ENCODE data around the gene BRSK2.
"Not testable (repeated sequence)": the region's sequence is repeated elsewhere in the genome, so short reads cannot be mapped to it uniquely, and the experiment has no call there.

BRSK2 gene

DNA sequence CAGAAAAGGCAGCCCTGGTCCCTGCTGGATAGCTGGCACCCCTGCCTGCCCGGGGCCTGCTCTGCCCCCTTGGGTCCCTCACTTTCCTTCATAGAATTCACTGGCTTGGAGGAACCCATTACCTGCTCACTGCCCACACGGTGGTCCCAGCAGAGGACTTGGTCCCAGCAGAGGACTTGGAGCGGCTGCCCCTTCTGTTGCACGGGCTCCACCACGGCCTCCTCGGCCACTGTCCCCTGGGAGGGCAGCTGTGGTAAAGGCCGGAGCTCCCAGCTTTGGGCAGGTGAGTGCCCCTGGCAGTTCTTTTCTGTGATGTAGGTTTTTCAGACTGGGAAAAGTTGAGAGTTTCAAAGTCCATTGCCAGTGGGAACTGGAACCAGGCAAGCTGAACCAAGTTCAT, 25.9 kb downstream of the BRSK2 start:
- H3K4me3 ChIP-seq (ENCODE audit: low read length): no peak overlapping the region
- H3K27me3 ChIP-seq (ENCODE audit: control insufficient read depth, insufficient read depth, low read length): no peaks in the 10 kb centered on the region
- no peaks in the 10 kb centered on the region for H3K36me3 ChIP-seq (ENCODE audit: control insufficient read depth, insufficient read depth, low read length)
- H3K9ac ChIP-seq (ENCODE audit: low read length): no peak overlapping the region
- H3K27ac ChIP-seq (ENCODE audit: low read depth, low read length): no peak overlapping the region
- no peaks in the 10 kb centered on the region for H3K4me1 ChIP-seq (ENCODE audit: control insufficient read depth, insufficient read depth, low read length)

- not testable (repeated sequence) for H3K4me3 ChIP-seq (ENCODE audit: low read length); H3K27ac ChIP-seq (ENCODE audit: low read depth, low read length); H3K9ac ChIP-seq (ENCODE audit: low read length); H3K27me3 ChIP-seq (ENCODE audit: control insufficient read depth, insufficient read depth, low read length); H3K4me1 ChIP-seq (ENCODE audit: control insufficient read depth, insufficient read depth, low read length); H3K36me3 ChIP-seq (ENCODE audit: control insufficient read depth, insufficient read depth, low read length)
Measured at GRCh38 chr11:1418192-1418795, 28.6 kb downstream of the BRSK2 start.

- Histone ChIP-seq H3K9ac (ENCODE audit: low read length) (no peak overlapping the region), H3K27ac (ENCODE audit: low read depth, low read length) (no peak overlapping the region), H3K4me1 (ENCODE audit: control insufficient read depth, insufficient read depth, low read length) (no peaks in the 10 kb centered on the region), H3K4me3 (ENCODE audit: low read length) (no peak overlapping the region), H3K27me3 (ENCODE audit: control insufficient read depth, insufficient read depth, low read length) (no peaks in the 10 kb centered on the region), H3K36me3 (ENCODE audit: control insufficient read depth, insufficient read depth, low read length) (no peaks in the 10 kb centered on the region)
Measured at GRCh38 chr11:1419811-1420210, 30.1 kb downstream of the BRSK2 start.

- H3K36me3 ChIP-seq (ENCODE audit: control insufficient read depth, insufficient read depth, low read length): no peaks in the 10 kb centered on the region
- H3K27me3 ChIP-seq (ENCODE audit: control insufficient read depth, insufficient read depth, low read length): no peaks in the 10 kb centered on the region
- H3K9ac ChIP-seq (ENCODE audit: low read length): no peak overlapping the region
- no peaks in the 10 kb centered on the region for H3K4me1 ChIP-seq (ENCODE audit: control insufficient read depth, insufficient read depth, low read length)
- no peak overlapping the region for H3K27ac ChIP-seq (ENCODE audit: low read depth, low read length)
- no peak overlapping the region for H3K4me3 ChIP-seq (ENCODE audit: low read length)
Measured at GRCh38 chr11:1421291-1421690, 31.6 kb downstream of the BRSK2 start.

DNA sequence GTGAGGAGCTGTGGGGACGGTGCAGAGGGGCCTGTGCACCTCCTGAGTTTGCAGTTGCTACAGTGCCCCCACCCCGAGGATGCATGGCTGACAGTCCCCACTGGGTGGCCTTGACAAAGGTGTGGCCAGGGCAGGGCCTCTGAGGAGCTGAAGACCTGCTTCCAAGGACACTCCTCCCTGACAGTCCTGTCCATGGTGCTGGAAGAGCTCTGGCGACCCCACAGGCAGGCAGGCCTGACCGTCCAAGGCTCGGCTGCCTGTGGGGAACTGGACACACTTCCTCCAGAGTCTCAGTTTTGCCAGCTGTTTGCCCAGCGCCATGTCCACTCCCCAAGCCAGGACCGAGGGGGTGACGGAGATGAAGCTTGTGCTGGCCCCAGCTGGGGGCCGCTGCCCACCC, 32.7 kb downstream of the BRSK2 start:
- no peaks in the 10 kb centered on the region for H3K27me3 ChIP-seq (ENCODE audit: control insufficient read depth, insufficient read depth, low read length)
- H3K9ac ChIP-seq (ENCODE audit: low read length): no peak overlapping the region
- no peak overlapping the region for H3K27ac ChIP-seq (ENCODE audit: low read depth, low read length)
- H3K4me1 ChIP-seq (ENCODE audit: control insufficient read depth, insufficient read depth, low read length): no peaks in the 10 kb centered on the region
- H3K36me3 ChIP-seq (ENCODE audit: control insufficient read depth, insufficient read depth, low read length): no peaks in the 10 kb centered on the region
- H3K4me3 ChIP-seq (ENCODE audit: low read length): no peak overlapping the region

- no peak overlapping the region for H3K27ac ChIP-seq (ENCODE audit: low read depth, low read length)
- no peaks in the 10 kb centered on the region for H3K27me3 ChIP-seq (ENCODE audit: control insufficient read depth, insufficient read depth, low read length)
- no peaks in the 10 kb centered on the region for H3K4me1 ChIP-seq (ENCODE audit: control insufficient read depth, insufficient read depth, low read length)
- H3K4me3 ChIP-seq (ENCODE audit: low read length): no peak overlapping the region
- no peaks in the 10 kb centered on the region for H3K36me3 ChIP-seq (ENCODE audit: control insufficient read depth, insufficient read depth, low read length)
- no peak overlapping the region for H3K9ac ChIP-seq (ENCODE audit: low read length)
Measured at GRCh38 chr11:1422981-1423380, 33.2 kb downstream of the BRSK2 start.

DNA sequence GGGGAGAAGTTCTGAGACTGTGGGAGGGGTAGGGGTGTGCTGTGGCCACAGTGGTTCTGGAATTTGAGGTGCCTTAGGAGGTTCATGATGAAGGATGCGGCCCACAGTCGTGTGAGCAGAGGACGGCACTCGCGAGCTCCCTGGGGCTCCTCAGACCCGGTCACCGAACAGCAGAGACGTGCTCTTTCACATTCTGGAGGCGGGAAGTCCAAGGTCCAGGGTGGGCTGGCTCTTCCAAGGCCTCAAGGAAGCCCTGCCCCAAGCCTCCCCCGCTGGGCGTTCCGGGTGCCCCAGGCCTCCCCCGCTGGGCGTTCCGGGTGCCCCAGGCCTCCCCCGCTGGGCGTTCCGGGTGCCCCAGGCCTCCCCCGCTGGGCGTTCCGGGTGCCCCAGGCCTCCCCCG, 33.7 kb downstream of the BRSK2 start:
- H3K36me3 ChIP-seq (ENCODE audit: control insufficient read depth, insufficient read depth, low read length); H3K27me3 ChIP-seq (ENCODE audit: control insufficient read depth, insufficient read depth, low read length); H3K4me1 ChIP-seq (ENCODE audit: control insufficient read depth, insufficient read depth, low read length); H3K27ac ChIP-seq (ENCODE audit: low read depth, low read length); H3K9ac ChIP-seq (ENCODE audit: low read length); H3K4me3 ChIP-seq (ENCODE audit: low read length): not testable (repeated sequence)

- no peaks in the 10 kb centered on the region for H3K4me1 ChIP-seq (ENCODE audit: control insufficient read depth, insufficient read depth, low read length)
- no peak overlapping the region for H3K9ac ChIP-seq (ENCODE audit: low read length)
- H3K27me3 ChIP-seq (ENCODE audit: control insufficient read depth, insufficient read depth, low read length): no peaks in the 10 kb centered on the region
- no peak overlapping the region for H3K4me3 ChIP-seq (ENCODE audit: low read length)
- H3K27ac ChIP-seq (ENCODE audit: low read depth, low read length): no peak overlapping the region
- no peaks in the 10 kb centered on the region for H3K36me3 ChIP-seq (ENCODE audit: control insufficient read depth, insufficient read depth, low read length)
Measured at GRCh38 chr11:1425006-1425405, 35.3 kb downstream of the BRSK2 start.

DNA sequence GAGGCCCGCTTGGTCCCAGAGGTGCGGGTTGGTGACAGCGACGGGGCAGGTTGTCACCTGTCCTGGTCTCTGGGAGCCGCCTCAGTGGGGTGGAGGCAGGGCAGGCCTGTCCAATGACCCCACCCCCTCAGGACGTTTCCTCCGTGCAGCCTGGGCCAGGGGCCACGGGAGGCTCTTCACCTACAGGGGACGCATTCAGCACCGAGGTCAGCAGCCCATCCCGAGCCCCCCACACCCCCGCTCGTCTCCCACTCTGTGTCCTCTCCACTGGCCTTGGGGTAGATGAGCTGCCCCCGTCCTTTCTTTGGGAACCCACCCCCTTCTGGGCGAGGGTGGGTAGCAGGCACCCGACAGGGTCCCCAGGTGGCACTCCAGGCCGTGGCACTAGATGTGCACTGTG, 35.7 kb downstream of the BRSK2 start:
- Histone ChIP-seq H3K9ac (ENCODE audit: low read length) (no peak overlapping the region), H3K27me3 (ENCODE audit: control insufficient read depth, insufficient read depth, low read length) (no peaks in the 10 kb centered on the region), H3K4me1 (ENCODE audit: control insufficient read depth, insufficient read depth, low read length) (no peaks in the 10 kb centered on the region), H3K36me3 (ENCODE audit: control insufficient read depth, insufficient read depth, low read length) (no peaks in the 10 kb centered on the region), H3K27ac (ENCODE audit: low read depth, low read length) (no peak overlapping the region), H3K4me3 (ENCODE audit: low read length) (no peak overlapping the region)

DNA sequence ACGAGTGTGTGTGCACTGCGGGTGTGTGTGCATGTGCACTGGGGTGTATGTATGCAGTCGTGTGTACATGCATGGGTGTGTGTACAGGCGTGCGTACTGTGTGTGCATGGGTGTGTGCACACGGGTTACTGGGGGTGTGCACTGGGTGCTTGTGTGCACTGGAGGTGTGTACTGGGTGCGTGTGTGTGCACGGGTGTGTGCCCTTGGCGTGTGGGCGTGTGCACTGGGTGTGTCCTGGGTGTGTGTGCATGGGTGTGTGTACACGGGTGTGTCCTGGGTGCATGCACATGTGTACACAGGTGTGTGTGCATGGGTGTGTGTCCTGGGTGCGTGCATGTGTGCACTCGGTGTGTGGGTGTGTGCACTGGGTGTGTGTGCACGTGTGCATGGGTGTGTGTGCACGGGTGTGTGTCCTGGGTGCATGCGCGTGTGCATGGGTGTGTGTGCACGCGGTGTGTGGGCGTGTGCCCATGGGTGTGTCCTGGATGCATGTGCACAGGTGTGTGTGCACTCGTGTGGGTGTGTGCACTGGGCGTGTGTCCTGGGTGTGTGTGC, 39.1 kb downstream of the BRSK2 start:
- no peak overlapping the region for H3K9ac ChIP-seq (ENCODE audit: low read length)
- H3K4me3 ChIP-seq (ENCODE audit: low read length): no peak overlapping the region
- no peaks in the 10 kb centered on the region for H3K36me3 ChIP-seq (ENCODE audit: control insufficient read depth, insufficient read depth, low read length)
- no peaks in the 10 kb centered on the region for H3K4me1 ChIP-seq (ENCODE audit: control insufficient read depth, insufficient read depth, low read length)
- no peak overlapping the region for H3K27ac ChIP-seq (ENCODE audit: low read depth, low read length)
- no peaks in the 10 kb centered on the region for H3K27me3 ChIP-seq (ENCODE audit: control insufficient read depth, insufficient read depth, low read length)

GRCh38 chr11:1433568-1433967, 43.8 kb downstream of the BRSK2 start:
- H3K4me3 ChIP-seq (ENCODE audit: low read length): no peak overlapping the region
- no peaks in the 10 kb centered on the region for H3K36me3 ChIP-seq (ENCODE audit: control insufficient read depth, insufficient read depth, low read length)
- no peak overlapping the region for H3K27ac ChIP-seq (ENCODE audit: low read depth, low read length)
- H3K9ac ChIP-seq (ENCODE audit: low read length): no peak overlapping the region
- no peaks in the 10 kb centered on the region for H3K27me3 ChIP-seq (ENCODE audit: control insufficient read depth, insufficient read depth, low read length)
- H3K4me1 ChIP-seq (ENCODE audit: control insufficient read depth, insufficient read depth, low read length): no peaks in the 10 kb centered on the region

DNA sequence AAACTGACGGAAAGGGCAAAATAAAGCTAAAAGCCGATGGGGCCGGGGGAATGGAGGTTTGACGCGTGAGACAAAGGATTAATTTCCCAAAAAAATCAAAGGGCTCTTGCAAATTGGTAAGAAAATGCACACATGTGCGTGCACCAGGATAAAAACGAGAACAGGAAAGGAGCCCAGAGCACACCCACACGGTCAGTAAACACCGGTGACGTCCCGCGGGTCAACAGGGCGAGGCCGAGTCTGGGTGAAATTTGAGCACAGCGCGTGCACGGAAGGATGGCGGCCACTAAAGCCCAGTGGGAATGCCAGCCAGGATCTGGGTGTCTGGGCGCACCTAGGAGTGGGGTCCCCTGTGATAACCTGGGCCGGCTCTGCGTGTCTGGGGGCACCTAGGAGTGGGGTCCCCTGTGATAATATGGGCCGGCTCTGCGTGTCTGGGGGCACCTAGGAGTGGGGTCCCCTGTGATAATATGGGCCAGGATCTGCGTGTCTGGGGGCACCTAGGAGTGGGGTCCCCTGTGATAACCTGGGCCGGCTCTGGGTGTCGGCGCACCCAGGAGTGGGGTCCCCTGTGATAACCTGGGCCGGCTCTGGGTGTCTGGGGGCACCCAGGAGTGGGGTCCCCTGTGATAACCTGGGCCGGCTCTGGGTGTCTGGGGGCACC, 44.4 kb downstream of the BRSK2 start:
- Histone ChIP-seq H3K27me3 (ENCODE audit: control insufficient read depth, insufficient read depth, low read length) (no peaks in the 10 kb centered on the region), H3K4me3 (ENCODE audit: low read length) (no peak overlapping the region), H3K27ac (ENCODE audit: low read depth, low read length) (no peak overlapping the region), H3K36me3 (ENCODE audit: control insufficient read depth, insufficient read depth, low read length) (no peaks in the 10 kb centered on the region), H3K4me1 (ENCODE audit: control insufficient read depth, insufficient read depth, low read length) (no peaks in the 10 kb centered on the region), H3K9ac (ENCODE audit: low read length) (no peak overlapping the region)

DNA sequence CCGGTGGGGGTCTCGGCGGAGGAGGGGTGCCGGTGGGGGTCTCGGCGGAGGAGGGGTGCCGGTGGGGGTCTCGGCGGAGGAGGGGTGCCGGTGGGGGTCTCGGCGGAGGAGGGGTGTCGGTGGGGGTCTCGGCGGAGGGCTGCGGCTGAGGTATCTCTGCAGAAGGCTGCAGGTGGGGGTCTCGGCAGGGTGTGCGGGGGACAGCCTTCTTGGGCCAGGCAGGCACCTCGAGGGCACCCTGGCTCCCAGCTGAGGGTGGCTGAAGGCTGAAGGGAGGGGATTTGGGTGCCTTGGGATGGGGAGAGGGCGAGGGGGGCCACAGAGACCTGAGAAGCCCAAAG, 45.7 kb downstream of the BRSK2 start:
- not testable (repeated sequence) for H3K27ac ChIP-seq (ENCODE audit: low read depth, low read length); H3K4me1 ChIP-seq (ENCODE audit: control insufficient read depth, insufficient read depth, low read length); H3K36me3 ChIP-seq (ENCODE audit: control insufficient read depth, insufficient read depth, low read length); H3K4me3 ChIP-seq (ENCODE audit: low read length); H3K27me3 ChIP-seq (ENCODE audit: control insufficient read depth, insufficient read depth, low read length); H3K9ac ChIP-seq (ENCODE audit: low read length)
